Peyer's patch (tissue), 4 donors: Measurements from ENCODE around the gene LTBP1. TPM values are rescaled to one million over a fixed set of nuclear protein-coding genes. Genes with fewer than 3 reads are reported as not detected.
"Not testable (repeated sequence)": the region's sequence is repeated elsewhere in the genome, so short reads cannot be mapped to it uniquely, and the experiment has no call there.

Experiments used
- DNase-seq, 3 donors: peaks; one replicate each; pipeline ENCODE4 v3.0.0-alpha.2; 2017 to 2019
- H3K27ac ChIP-seq, 4 donors: fragments of 200-600 bp; sonication (generic); one replicate each; pipeline ENCODE4 v1.5.1; 2016 to 2019
- H3K27me3 ChIP-seq, 2 donors: fragments of 200-600 bp; sonication (generic); one replicate each; pipeline ENCODE4 v1.5.1; 2019
- H3K36me3 ChIP-seq, 3 donors: fragments of 200-600 bp; sonication (generic); one replicate each; pipeline ENCODE4 v1.5.1; 2016 to 2019
- H3K4me1 ChIP-seq, 4 donors: fragments of 200-600 bp; sonication (generic); one replicate each; pipeline ENCODE4 v1.5.1; 2016 to 2019
- H3K4me3 ChIP-seq, 4 donors: fragments of 200-600 bp; sonication (generic); 1 replicate in 3 of 4; 2 replicates in 1 of 4; pipeline ENCODE4 v1.5.1; 2016 to 2019; ENCODE audit warnings: mild to moderate bottlenecking in 1 of 4
- H3K9me3 ChIP-seq, 4 donors: fragments of 200-600 bp; sonication (generic); one replicate each; pipeline ENCODE4 v1.5.1; 2016 to 2019; ENCODE audit warnings: mild to moderate bottlenecking in 1 of 4
- POLR2A ChIP-seq, 2 donors: fragments of 450-650 bp; IDR thresholded peaks; one replicate each; pipeline ENCODE4 v1.5.1; 2017; ENCODE audit warnings: antibody characterized with exemption in 2 of 2, mild to moderate bottlenecking in 2 of 2, moderate library complexity in 2 of 2
- total RNA-seq, 4 donors: library from RNA; depleted of rRNA; stranded (reverse); fragments of >200 nt; gene quantifications; one replicate each; pipeline ENCODE4 v1.1.0, GENCODE V29; 2016
- TF ChIP-seq, protein P1 (sequence below), 6 experiments: fragments of 450-650 bp in 4 of 6; fragments of 200-600 bp in 2 of 6; sonication (generic) in 1 of 6; IDR thresholded peaks; one replicate each; pipeline ENCODE4 v1.5.1; 2017 to 2019; ENCODE audit warnings: antibody characterized with exemption in 6 of 6, mild to moderate bottlenecking in 3 of 6, moderate library complexity in 1 of 6

LTBP1 gene
- total RNA-seq, 4 donors from 2014 or later = 8.6 to 23.1 (median 13.1) TPM

- Histone ChIP-seq H3K36me3 (no peaks in the 10 kb centered on the region), H3K27me3 (no peaks in the 10 kb centered on the region), H3K27ac (peak overlapping the region in 1 of 4 donors; percentile 72), H3K4me3 (no peak overlapping the region), H3K4me1 (peaks cover 0 to 9% (median 0%) of the 10 kb centered on the region in 4 donors), H3K9me3 (no peaks in the 10 kb centered on the region)
- TF ChIP-seq, protein P1, sequence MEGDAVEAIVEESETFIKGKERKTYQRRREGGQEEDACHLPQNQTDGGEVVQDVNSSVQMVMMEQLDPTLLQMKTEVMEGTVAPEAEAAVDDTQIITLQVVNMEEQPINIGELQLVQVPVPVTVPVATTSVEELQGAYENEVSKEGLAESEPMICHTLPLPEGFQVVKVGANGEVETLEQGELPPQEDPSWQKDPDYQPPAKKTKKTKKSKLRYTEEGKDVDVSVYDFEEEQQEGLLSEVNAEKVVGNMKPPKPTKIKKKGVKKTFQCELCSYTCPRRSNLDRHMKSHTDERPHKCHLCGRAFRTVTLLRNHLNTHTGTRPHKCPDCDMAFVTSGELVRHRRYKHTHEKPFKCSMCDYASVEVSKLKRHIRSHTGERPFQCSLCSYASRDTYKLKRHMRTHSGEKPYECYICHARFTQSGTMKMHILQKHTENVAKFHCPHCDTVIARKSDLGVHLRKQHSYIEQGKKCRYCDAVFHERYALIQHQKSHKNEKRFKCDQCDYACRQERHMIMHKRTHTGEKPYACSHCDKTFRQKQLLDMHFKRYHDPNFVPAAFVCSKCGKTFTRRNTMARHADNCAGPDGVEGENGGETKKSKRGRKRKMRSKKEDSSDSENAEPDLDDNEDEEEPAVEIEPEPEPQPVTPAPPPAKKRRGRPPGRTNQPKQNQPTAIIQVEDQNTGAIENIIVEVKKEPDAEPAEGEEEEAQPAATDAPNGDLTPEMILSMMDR (IDR thresholded peaks at IDR 0.05) = peak in 1 of 6 experiments; percentile 14
- TF ChIP-seq POLR2A (IDR thresholded peaks at IDR 0.05) = no peak
- DNase-seq = peak in 1 of 3 donors; percentile 49
These were observed 29.8 kb downstream of the LTBP1 start for GRCh38 chr2:32976409-32977063.

GRCh38 chr2:32977228-32977758 lies 30.5 kb downstream of the LTBP1 start:
- peak overlapping the region in 1 of 4 donors; percentile 72 for H3K27ac ChIP-seq
- DNase-seq = peak in 2 of 3 donors; percentile 88 to 93
- H3K27me3 ChIP-seq = no peaks in the 10 kb centered on the region
- H3K36me3 ChIP-seq = no peaks in the 10 kb centered on the region
- H3K4me1 ChIP-seq = peaks cover 0 to 9% (median 0%) of the 10 kb centered on the region in 4 donors
- H3K9me3 ChIP-seq = no peaks in the 10 kb centered on the region
- TF ChIP-seq POLR2A (IDR thresholded peaks at IDR 0.05) = peak in 1 of 2 donors; percentile 35
- TF ChIP-seq, protein P1 (IDR thresholded peaks at IDR 0.05) = no peak
- H3K4me3 ChIP-seq = no peak overlapping the region

GRCh38 chr2:32981612-32982011 lies 34.9 kb downstream of the LTBP1 start:
- Histone ChIP-seq H3K4me3 (no peak overlapping the region), H3K27ac (no peak overlapping the region), H3K4me1 (peaks cover 0 to 9% (median 0%) of the 10 kb centered on the region in 4 donors), H3K27me3 (no peaks in the 10 kb centered on the region), H3K9me3 (no peaks in the 10 kb centered on the region), H3K36me3 (no peaks in the 10 kb centered on the region)
- no peak for DNase-seq
- TF ChIP-seq, protein P1 (IDR thresholded peaks at IDR 0.05) = no peak
- no peak for TF ChIP-seq POLR2A (IDR thresholded peaks at IDR 0.05)

- not testable (repeated sequence) for H3K4me1 ChIP-seq, DNase-seq
- H3K27ac ChIP-seq = peak overlapping the region in 1 of 4 donors; percentile 54
These were observed 36.6 kb downstream of the LTBP1 start for GRCh38 chr2:32983193-32983924.

DNA sequence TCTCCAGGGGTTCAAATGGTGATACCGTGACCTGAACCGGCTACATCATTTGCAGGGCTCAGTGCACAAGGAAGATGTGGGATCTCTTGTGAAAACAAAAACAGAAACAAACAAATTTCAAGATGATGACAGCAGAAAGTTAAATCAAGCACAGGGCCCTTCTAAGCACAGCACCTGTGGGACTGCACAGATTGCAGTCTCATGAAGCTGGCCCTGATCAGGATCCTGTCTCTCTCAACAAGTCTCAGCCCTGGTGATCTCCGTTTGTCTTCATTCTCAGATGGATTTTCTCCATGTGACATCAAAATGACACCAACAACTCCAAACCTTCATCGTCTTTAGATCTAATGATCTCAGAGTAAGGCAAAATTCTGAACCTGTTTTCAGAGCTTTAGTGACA lies 39.7 kb downstream of the LTBP1 start:
- TF ChIP-seq POLR2A (IDR thresholded peaks at IDR 0.05) = no peak
- TF ChIP-seq, protein P1 (IDR thresholded peaks at IDR 0.05) = no peak
- Histone ChIP-seq H3K27ac (no peak overlapping the region), H3K27me3 (no peaks in the 10 kb centered on the region), H3K4me1 (no peaks in the 10 kb centered on the region), H3K9me3 (no peaks in the 10 kb centered on the region), H3K36me3 (no peaks in the 10 kb centered on the region), H3K4me3 (no peak overlapping the region)
- DNase-seq = no peak

More at GRCh38 chr2:32983193-32983924, 36.6 kb downstream of the LTBP1 start:
- H3K4me3 ChIP-seq, H3K9me3 ChIP-seq, H3K36me3 ChIP-seq, H3K27me3 ChIP-seq: not testable (repeated sequence)

GRCh38 chr2:32988525-32988924 lies 41.8 kb downstream of the LTBP1 start:
- Histone ChIP-seq H3K27me3 (no peaks in the 10 kb centered on the region), H3K4me1 (no peaks in the 10 kb centered on the region), H3K27ac (no peak overlapping the region), H3K4me3 (no peak overlapping the region), H3K36me3 (no peaks in the 10 kb centered on the region), H3K9me3 (no peaks in the 10 kb centered on the region)
- TF ChIP-seq POLR2A (IDR thresholded peaks at IDR 0.05) = no peak
- TF ChIP-seq, protein P1 (IDR thresholded peaks at IDR 0.05) = no peak
- no peak for DNase-seq
